H1 (cell line): ENCODE data around the gene CEBPG. TPM values are rescaled to one million over a fixed set of nuclear protein-coding genes. Genes with fewer than 3 reads are reported as not detected.

Source experiments
- CTCF ChIA-PET: fragments of 300-600 bp; sonication (Branson Sonifier 250); formaldehyde crosslinking; loops from one replicate; lab custom pipeline; 2021; ENCODE audit not compliant: partially characterized antibody; lab: Charles Lee
- POLR2A ChIA-PET: fragments of 300-600 bp; sonication (Branson Sonifier 250); formaldehyde crosslinking; loops from one replicate; lab custom pipeline; 2021; ENCODE audit warnings: inconsistent platforms; ENCODE audit not compliant: partially characterized antibody; lab: Charles Lee
- DNase-seq, 2 experiments: peaks; one replicate each; pipeline versions ENCODE4 v3.0.0 to v3.0.0-alpha.2; 2010 to 2022; ENCODE audit warnings: low spot score in 2 of 2, low read depth in 1 of 2, mixed read lengths in 1 of 2
- FAIRE-seq: peaks from 2 replicates; lab custom pipeline; 2011; peaks lifted over from hg19 to GRCh38; lab: Jason Lieb, UNC
- H2AFZ ChIP-seq: 2 replicates; pipeline ENCODE4 v1.8.1; 2012; ENCODE audit warnings: low read length, inconsistent platforms
- H2AK5ac ChIP-seq: 2 replicates; pipeline ENCODE4 v1.6.1; 2013; ENCODE audit warnings: low read depth, low read length
- H2BK120ac ChIP-seq: replicated peaks from 2 replicates; pipeline ENCODE3; 2013; ENCODE audit warnings: low read depth, low read length, inconsistent platforms
- H2BK12ac ChIP-seq: 2 replicates; pipeline ENCODE4 v1.6.1; 2013; ENCODE audit warnings: low read depth, low read length
- H2BK15ac ChIP-seq: 2 replicates; pipeline ENCODE4 v1.6.1; 2013; ENCODE audit warnings: low read length
- H2BK20ac ChIP-seq: 2 replicates; pipeline ENCODE4 v1.6.1; 2013; ENCODE audit warnings: low read length
- H2BK5ac ChIP-seq: 2 replicates; pipeline ENCODE4 v1.6.1; 2013; ENCODE audit warnings: low read depth, low read length
- H3K14ac ChIP-seq: 2 replicates; pipeline ENCODE4 v1.6.1; 2013; ENCODE audit warnings: inconsistent platforms; ENCODE audit not compliant: insufficient read length
- H3K18ac ChIP-seq: 2 replicates; pipeline ENCODE4 v1.6.1; 2013; ENCODE audit warnings: low read length; ENCODE audit errors: extremely low read depth
- H3K23ac ChIP-seq: 2 replicates; pipeline ENCODE4 v1.6.1; 2013; ENCODE audit warnings: inconsistent platforms; ENCODE audit not compliant: insufficient read length
- H3K23me2 ChIP-seq: 2 replicates; pipeline ENCODE4 v1.6.1; 2013; ENCODE audit warnings: low read depth, low read length
- H3K27ac ChIP-seq: 2 replicates; pipeline ENCODE4 v1.6.1; 2011; ENCODE audit warnings: low read depth, low read length, inconsistent platforms
- H3K27me3 ChIP-seq, 4 experiments: replicated peaks in 1 of 4; 1 replicate in 1 of 4; 2 replicates in 3 of 4; pipeline versions ENCODE4 v1.6.1 to v1.8.1; 2011 to 2013; ENCODE audit warnings: low read length in 3 of 4, mild to moderate bottlenecking in 3 of 4, inconsistent platforms in 2 of 4, mixed read lengths in 2 of 4, moderate library complexity in 1 of 4; ENCODE audit not compliant: control insufficient read depth in 3 of 4, insufficient read depth in 3 of 4; ENCODE audit errors: extremely low read depth in 1 of 4
- H3K36me3 ChIP-seq, 4 experiments: 2 replicates each; pipeline versions ENCODE4 v1.6.1 to v1.8.1; 2011 to 2013; ENCODE audit warnings: mild to moderate bottlenecking in 4 of 4, low read length in 3 of 4, moderate library complexity in 2 of 4, control low read depth in 1 of 4, inconsistent platforms in 1 of 4; ENCODE audit not compliant: insufficient read depth in 4 of 4, control insufficient read depth in 2 of 4
- H3K4ac ChIP-seq: replicated peaks from 2 replicates; pipeline ENCODE3; 2013; ENCODE audit warnings: low read length, low read depth, mixed read lengths, inconsistent platforms; ENCODE audit not compliant: insufficient read length
- H3K4me1 ChIP-seq, 4 experiments: replicated peaks in 1 of 4; 1 replicate in 1 of 4; 2 replicates in 3 of 4; pipeline versions ENCODE4 v1.6.1 to v1.8.1; 2011 to 2013; ENCODE audit warnings: low read length in 3 of 4, inconsistent platforms in 2 of 4, mixed read lengths in 1 of 4; ENCODE audit not compliant: insufficient read depth in 4 of 4, control insufficient read depth in 3 of 4
- H3K4me2 ChIP-seq, 2 experiments: 2 replicates each; pipeline versions ENCODE4 v1.6.1 to v1.8.1; 2011 to 2013; ENCODE audit warnings: low read depth in 2 of 2, low read length in 2 of 2, control low read depth in 1 of 2, inconsistent platforms in 1 of 2, mild to moderate bottlenecking in 1 of 2; ENCODE audit not compliant: insufficient read depth in 1 of 2
- H3K4me3 ChIP-seq, 4 experiments: fragments of 200-600, 300-600 bp in 1 of 4; sonication (generic), shearing (Covaris generic), sonication (Bioruptor Twin) in 1 of 4; 2 replicates each; pipeline versions ENCODE4 v1.5.1 to v1.8.1; 2011 to 2016; ENCODE audit warnings: low read length in 4 of 4, low read depth in 3 of 4, control low read depth in 2 of 4, inconsistent platforms in 2 of 4, mild to moderate bottlenecking in 2 of 4, mixed read lengths in 1 of 4, moderate library complexity in 1 of 4; ENCODE audit not compliant: insufficient read depth in 2 of 4; ENCODE audit errors: extremely low read depth in 1 of 4
- H3K56ac ChIP-seq: replicated peaks from 2 replicates; pipeline ENCODE3; 2013; ENCODE audit warnings: low read depth, mild to moderate bottlenecking, mixed read lengths, low read length, inconsistent platforms; ENCODE audit not compliant: insufficient read length
- H3K79me1 ChIP-seq: 2 replicates; pipeline ENCODE4 v1.6.1; 2013; ENCODE audit warnings: low read depth, low read length, control low read depth
- H3K79me2 ChIP-seq, 2 experiments: 2 replicates each; pipeline versions ENCODE4 v1.6.1 to v1.8.1; 2012 to 2013; ENCODE audit warnings: low read length in 2 of 2, mild to moderate bottlenecking in 2 of 2, inconsistent platforms in 1 of 2; ENCODE audit not compliant: insufficient read depth in 2 of 2, control insufficient read depth in 1 of 2
- H3K9ac ChIP-seq, 4 experiments: replicated peaks in 1 of 4; 1 replicate in 1 of 4; 2 replicates in 3 of 4; pipeline versions ENCODE4 v1.6.1 to v1.8.1; 2011 to 2013; ENCODE audit warnings: low read depth in 3 of 4, low read length in 3 of 4, control low read depth in 2 of 4, mild to moderate bottlenecking in 2 of 4, moderate library complexity in 2 of 4, inconsistent platforms in 1 of 4; ENCODE audit errors: extremely low read depth in 1 of 4
- H3K9me3 ChIP-seq, 2 experiments: 2 replicates each; pipeline versions ENCODE4 v1.6.1 to v1.8.1; 2012 to 2013; ENCODE audit warnings: mild to moderate bottlenecking in 2 of 2, moderate library complexity in 2 of 2, control low read depth in 1 of 2, inconsistent platforms in 1 of 2, low read depth in 1 of 2, low read length in 1 of 2, mixed read lengths in 1 of 2; ENCODE audit not compliant: insufficient read depth in 2 of 2
- H4K20me1 ChIP-seq, 2 experiments: replicated peaks in 1 of 2; 2 replicates each; pipeline versions ENCODE3 to v1.8.1; 2011 to 2013; ENCODE audit warnings: inconsistent platforms in 2 of 2, low read length in 2 of 2, mild to moderate bottlenecking in 1 of 2; ENCODE audit not compliant: insufficient read depth in 2 of 2, control insufficient read depth in 1 of 2
- H4K5ac ChIP-seq: 2 replicates; pipeline ENCODE4 v1.6.1; 2013; ENCODE audit warnings: low read length, low read depth, mixed read lengths, inconsistent platforms; ENCODE audit not compliant: insufficient read length
- H4K8ac ChIP-seq: 2 replicates; pipeline ENCODE4 v1.8.0; 2013; ENCODE audit warnings: mild to moderate bottlenecking, moderate library complexity, low read length, inconsistent platforms; ENCODE audit not compliant: insufficient read depth; ENCODE audit errors: extremely low read depth
- H4K91ac ChIP-seq: replicated peaks from 2 replicates; pipeline ENCODE3; 2013; ENCODE audit warnings: low read length, mixed read lengths, inconsistent platforms; ENCODE audit not compliant: insufficient read length
- RBBP5 ChIP-seq: IDR thresholded peaks from 2 replicates; pipeline ENCODE4 v1.7.1; 2012; ENCODE audit warnings: low read depth, mild to moderate bottlenecking, inconsistent platforms, low read length, moderate library complexity, borderline replicate concordance
- SAP30 ChIP-seq: fragments of 300-600 bp; sonication (generic); IDR thresholded peaks from 2 replicates; pipeline ENCODE4 v1.7.1; 2012; ENCODE audit warnings: low read length, moderate library complexity, mild to moderate bottlenecking, inconsistent platforms; ENCODE audit not compliant: insufficient read depth, insufficient replicate concordance
- TBP ChIP-seq: IDR thresholded peaks from 2 replicates; pipeline ENCODE4 v1.6.1; 2011; ENCODE audit warnings: low read depth, low read length, improper control_type of control experiment
- YY1 ChIP-seq: IDR thresholded peaks from 2 replicates; pipeline ENCODE4 v1.6.1; 2011; ENCODE audit warnings: low read depth, mild to moderate bottlenecking, low read length
- ZNF274 ChIP-seq: IDR thresholded peaks from 2 replicates; pipeline ENCODE4 v1.7.0; 2012; ENCODE audit warnings: low read length, borderline replicate concordance; ENCODE audit errors: extremely low read depth
- WGBS, 2 experiments: shearing (Covaris generic) in 1 of 2; methylation state at CpG; one replicate each; pipeline versions ENCODE4 v1.1.6 to v1.1.7; 2013 to 2015; ENCODE audit warnings: low lambda C conversion rate in 2 of 2, mixed read lengths in 2 of 2, inconsistent platforms in 1 of 2, low coverage in 1 of 2, missing lambda C conversion rate in 1 of 2; ENCODE audit not compliant: insufficient replicate concordance in 2 of 2, insufficient coverage in 1 of 2, insufficient read length in 1 of 2; ENCODE audit errors: extremely low coverage in 1 of 2, missing lambda C conversion rate in 1 of 2; 5-methylcytosine and 5-hydroxymethylcytosine counted together
- polyA plus RNA-seq, 7 experiments: library from polyadenylated mRNA; depleted of rRNA in 3 of 7; stranded (reverse) in 5 of 7; unstranded in 2 of 7; fragments of >200 nt in 5 of 7; fragments of 200-250 nt in 2 of 7; gene quantifications; 1 replicate in 5 of 7; 2 replicates in 1 of 7; 4 replicates in 1 of 7; pipeline versions ENCODE4 v1.2.1 to v1.2.3, GENCODE V29; 2011 to 2013; ENCODE audit warnings: missing spikeins in 2 of 7, mixed read lengths in 2 of 7
- total RNA-seq: library from RNA; stranded (reverse); fragmentation: NEBNext Ultra II Directional; extraction: Animal tissue kit (Norgen Biotek cat#: 25700); gene quantifications from 2 replicates; pipeline ENCODE4 v1.2.1, GENCODE V29; 2021
- TF ChIP-seq, protein P1 (sequence below): IDR thresholded peaks from 2 replicates; pipeline ENCODE4 v1.6.1; 2011; ENCODE audit warnings: low read length, improper control_type of control experiment

CEBPG gene
- total and polyA plus RNA-seq, 2 of the 8 experiments (the other 6 are each of a cell fraction or from before 2014, with no cell fraction given): 12.3 to 35.4 TPM

DNA sequence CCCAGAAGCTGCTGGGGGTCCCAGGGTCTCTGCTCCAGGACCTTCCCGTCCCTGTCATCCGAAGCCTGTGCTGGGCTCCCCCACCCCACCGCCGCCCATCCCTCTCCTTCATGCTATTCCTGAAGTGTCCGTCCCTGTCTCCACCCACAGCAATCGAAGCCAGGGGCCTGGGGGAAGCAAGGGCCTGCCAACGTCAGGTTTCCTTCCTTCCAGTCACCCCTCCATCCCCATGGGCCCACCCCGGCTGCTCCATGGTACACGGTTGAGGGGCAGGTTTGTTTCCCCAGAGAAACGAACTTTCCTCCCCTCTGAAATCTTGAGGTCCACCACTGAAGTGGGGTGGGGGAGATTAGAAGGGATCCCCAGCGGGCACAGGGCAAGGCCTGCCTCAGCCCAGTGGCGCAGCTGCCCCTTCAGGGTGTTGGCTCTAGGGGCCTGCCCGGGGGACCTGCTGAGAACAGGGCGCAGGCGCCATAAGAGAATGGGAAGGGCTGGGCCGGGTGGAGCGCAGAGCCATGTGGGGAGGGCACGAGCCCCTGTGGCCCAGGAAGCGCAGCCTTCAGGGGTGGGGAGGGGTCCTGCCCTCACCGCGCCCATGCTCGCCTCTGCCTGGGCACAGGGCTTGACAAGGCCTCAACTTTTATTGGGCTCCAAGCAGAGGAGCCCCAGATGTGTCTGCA is 16.1 kb downstream of the CEBPG start:
- Histone ChIP-seq H4K8ac (no peak overlapping the region), H2AK5ac (no peak overlapping the region), H3K79me2 (peaks cover 0 to 12% of the 10 kb centered on the region in 2 experiments; a peak in 1 of 4 replicates), H2AFZ (no peak overlapping the region), H3K9ac (no peak overlapping the region), H3K4me3 (no peak overlapping the region), H3K23me2 (no peaks in the 10 kb centered on the region), H2BK12ac (no peak overlapping the region), H4K5ac (no peak overlapping the region), H3K27ac (no peak overlapping the region), H3K18ac (no peak overlapping the region), H3K4me2 (no peak overlapping the region), H3K56ac (no peak overlapping the region), H3K9me3 (no peaks in the 10 kb centered on the region), H3K23ac (no peak overlapping the region), H3K4me1 (peaks cover 0 to 3% (median 1%) of the 10 kb centered on the region in 4 experiments; a peak in 2 of 7 replicates), H3K36me3 (peaks cover 0 to 3% (median 0%) of the 10 kb centered on the region in 4 experiments; a peak in 1 of 8 replicates), H3K79me1 (peaks cover 7% of the 10 kb centered on the region; the same call in 1 of the 2 replicates), H3K27me3 (no peaks in the 10 kb centered on the region), H2BK15ac (no peak overlapping the region), H2BK120ac (no peak overlapping the region), H4K20me1 (peaks cover 6 to 18% of the 10 kb centered on the region in 2 experiments), H3K4ac (no peak overlapping the region), H2BK20ac (no peak overlapping the region), H4K91ac (no peak overlapping the region), H2BK5ac (no peak overlapping the region), H3K14ac (no peak overlapping the region)
- WGBS, 2 experiments: 86% methylated on average over 15 of the region's 22 CpGs; no CpG with 5 or more reads in 1 of the 2 experiments
- ChIA-PET POLR2A (interaction anchor here (1.9 to 10.4 kb wide), 3 partner anchors 11 to 17 kb away, joined by 7 to 87 read pairs (median 9); partner anchors contain the start of gene CEBPG), CTCF (interaction anchor here (1.4 to 1.9 kb wide), 4 partner anchors 10 to 17 kb away, joined by 3 to 19 read pairs (median 10); no protein-coding TSS in a partner anchor)
- TF ChIP-seq TBP: no peak
- TF ChIP-seq SAP30: no peak
- no peak for TF ChIP-seq YY1
- TF ChIP-seq, protein P1, sequence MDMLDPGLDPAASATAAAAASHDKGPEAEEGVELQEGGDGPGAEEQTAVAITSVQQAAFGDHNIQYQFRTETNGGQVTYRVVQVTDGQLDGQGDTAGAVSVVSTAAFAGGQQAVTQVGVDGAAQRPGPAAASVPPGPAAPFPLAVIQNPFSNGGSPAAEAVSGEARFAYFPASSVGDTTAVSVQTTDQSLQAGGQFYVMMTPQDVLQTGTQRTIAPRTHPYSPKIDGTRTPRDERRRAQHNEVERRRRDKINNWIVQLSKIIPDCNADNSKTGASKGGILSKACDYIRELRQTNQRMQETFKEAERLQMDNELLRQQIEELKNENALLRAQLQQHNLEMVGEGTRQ: no peak
- no peak for TF ChIP-seq RBBP5
- TF ChIP-seq ZNF274: no peak
- no peak for FAIRE-seq
- DNase-seq: no peak
